Stimulated activated naive CD8-positive, alpha-beta T cell treated with anti-CD3 and anti-CD28 coated beads, Interleukin-15, Interleukin-2, amounts not matched to agents 100 ng/mL and 50 ng/mL, for 24 hours (primary cell): ENCODE measurements around the gene TDRD3.

ENCODE experiments used
- H3K27ac Mint-ChIP-seq: one replicate; pipeline ENCODE4 v1.8.0; 2021; ENCODE audit warnings: mild to moderate bottlenecking, mixed read lengths
- H3K27me3 Mint-ChIP-seq: one replicate; pipeline ENCODE4 v1.8.0; 2021; ENCODE audit warnings: mixed read lengths
- H3K36me3 Mint-ChIP-seq: one replicate; pipeline ENCODE4 v1.8.0; 2021; ENCODE audit warnings: low read depth, mixed read lengths
- H3K4me1 Mint-ChIP-seq: one replicate; pipeline ENCODE4 v1.8.0; 2021; ENCODE audit warnings: low read depth, mixed read lengths
- H3K4me3 Mint-ChIP-seq: one replicate; pipeline ENCODE4 v1.8.0; 2021; ENCODE audit warnings: mild to moderate bottlenecking, mixed read lengths
- H3K9me3 Mint-ChIP-seq: one replicate; pipeline ENCODE4 v1.8.0; 2021; ENCODE audit warnings: mixed read lengths

The TDRD3 gene

DNA sequence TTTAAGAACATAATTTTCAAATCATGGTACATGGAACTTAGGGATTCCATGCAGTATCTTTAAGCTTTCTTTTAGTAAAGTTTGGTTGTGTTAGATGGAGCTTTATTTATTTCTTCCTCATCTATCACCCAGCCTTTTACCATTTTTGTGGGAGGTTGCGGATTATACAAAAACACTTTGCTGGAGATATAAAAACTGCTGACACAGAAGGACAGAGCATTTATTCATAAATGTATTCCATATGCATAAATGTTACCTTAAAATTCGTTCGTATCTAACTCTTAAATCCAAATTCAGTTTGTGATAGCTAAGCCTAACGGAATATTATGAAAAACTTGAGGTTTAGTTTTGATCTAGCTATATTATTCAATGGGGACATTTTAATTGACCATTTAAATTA is 143.3 kb downstream of the TDRD3 start:
- no peak overlapping the region for H3K4me3 Mint-ChIP-seq
- H3K27ac Mint-ChIP-seq = no peak overlapping the region
- H3K27me3 Mint-ChIP-seq = no peaks in the 10 kb centered on the region
- H3K9me3 Mint-ChIP-seq = no peaks in the 10 kb centered on the region
- H3K4me1 Mint-ChIP-seq = no peaks in the 10 kb centered on the region
- H3K36me3 Mint-ChIP-seq = peaks cover 24% of the 10 kb centered on the region

GRCh38 chr13:60562096-60562780 is 165.2 kb downstream of the TDRD3 start:
- no peaks in the 10 kb centered on the region for H3K9me3 Mint-ChIP-seq
- H3K4me3 Mint-ChIP-seq = no peak overlapping the region
- H3K4me1 Mint-ChIP-seq = no peaks in the 10 kb centered on the region
- no peak overlapping the region for H3K27ac Mint-ChIP-seq
- H3K27me3 Mint-ChIP-seq = no peaks in the 10 kb centered on the region
- H3K36me3 Mint-ChIP-seq = peaks cover 24% of the 10 kb centered on the region

GRCh38 chr13:60571571-60571970 is 174.6 kb downstream of the TDRD3 start:
- H3K27me3 Mint-ChIP-seq = no peaks in the 10 kb centered on the region
- H3K27ac Mint-ChIP-seq = no peak overlapping the region
- H3K9me3 Mint-ChIP-seq = peaks cover 8% of the 10 kb centered on the region
- no peaks in the 10 kb centered on the region for H3K4me1 Mint-ChIP-seq
- H3K4me3 Mint-ChIP-seq = no peak overlapping the region
- H3K36me3 Mint-ChIP-seq = peaks cover 63% of the 10 kb centered on the region

- Mint-ChIP-seq H3K27ac (no peak overlapping the region), H3K4me3 (no peak overlapping the region), H3K27me3 (no peaks in the 10 kb centered on the region), H3K4me1 (no peaks in the 10 kb centered on the region), H3K36me3 (peaks cover 57% of the 10 kb centered on the region), H3K9me3 (peaks cover 8% of the 10 kb centered on the region)
Observed at GRCh38 chr13:60572003-60572798, 175.2 kb downstream of the TDRD3 start.

GRCh38 chr13:60572855-60573254 is 175.8 kb downstream of the TDRD3 start:
- Mint-ChIP-seq H3K27me3 (no peaks in the 10 kb centered on the region), H3K4me1 (no peaks in the 10 kb centered on the region), H3K9me3 (peaks cover 8% of the 10 kb centered on the region), H3K36me3 (peaks cover 53% of the 10 kb centered on the region), H3K27ac (no peak overlapping the region), H3K4me3 (no peak overlapping the region)

DNA sequence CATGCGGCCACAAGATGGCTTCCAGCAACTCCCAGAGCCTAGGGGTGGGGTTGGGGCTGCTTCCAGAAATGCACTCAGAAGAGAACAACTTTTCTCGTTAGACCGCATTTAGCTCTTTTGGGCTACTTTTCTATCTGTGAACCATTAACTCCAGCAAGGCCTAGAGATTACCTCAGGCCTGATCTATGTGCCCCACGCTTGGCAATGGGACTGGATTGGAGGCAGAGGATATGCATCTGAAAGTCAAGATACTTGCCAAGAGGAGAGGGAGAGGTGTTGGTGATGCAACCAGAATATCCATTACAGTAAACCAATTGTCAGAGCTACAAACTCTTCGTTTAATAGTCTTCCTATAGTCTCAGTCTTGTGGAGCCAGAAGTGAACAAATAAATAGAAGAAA is 177.7 kb downstream of the TDRD3 start:
- H3K36me3 Mint-ChIP-seq = peaks cover 36% of the 10 kb centered on the region

GRCh38 chr13:60575142-60575541 is 178.1 kb downstream of the TDRD3 start:
- no peak overlapping the region for H3K27ac Mint-ChIP-seq
- peaks cover 4% of the 10 kb centered on the region for H3K9me3 Mint-ChIP-seq
- peaks cover 32% of the 10 kb centered on the region for H3K36me3 Mint-ChIP-seq
- H3K4me3 Mint-ChIP-seq = no peak overlapping the region
- H3K4me1 Mint-ChIP-seq = no peaks in the 10 kb centered on the region
- H3K27me3 Mint-ChIP-seq = no peaks in the 10 kb centered on the region

More for the DNA sequence above, 177.7 kb downstream of the TDRD3 start:
- Mint-ChIP-seq H3K27me3 (no peaks in the 10 kb centered on the region), H3K4me1 (no peaks in the 10 kb centered on the region), H3K9me3 (peaks cover 4% of the 10 kb centered on the region), H3K4me3 (no peak overlapping the region), H3K27ac (no peak overlapping the region)

- Mint-ChIP-seq H3K4me3 (no peak overlapping the region), H3K36me3 (peaks cover 19% of the 10 kb centered on the region), H3K4me1 (no peaks in the 10 kb centered on the region), H3K9me3 (peaks cover 4% of the 10 kb centered on the region), H3K27ac (no peak overlapping the region), H3K27me3 (no peaks in the 10 kb centered on the region)
Observed at GRCh38 chr13:60577761-60578160, 180.7 kb downstream of the TDRD3 start.

GRCh38 chr13:60583196-60583888 is 186.3 kb downstream of the TDRD3 start:
- Mint-ChIP-seq H3K36me3 (no peaks in the 10 kb centered on the region), H3K9me3 (peaks cover 9% of the 10 kb centered on the region), H3K4me1 (no peaks in the 10 kb centered on the region), H3K27me3 (no peaks in the 10 kb centered on the region), H3K27ac (no peak overlapping the region), H3K4me3 (no peak overlapping the region)

- no peak overlapping the region for H3K4me3 Mint-ChIP-seq
- peaks cover 9% of the 10 kb centered on the region for H3K9me3 Mint-ChIP-seq
- no peaks in the 10 kb centered on the region for H3K27me3 Mint-ChIP-seq
- no peak overlapping the region for H3K27ac Mint-ChIP-seq
- H3K4me1 Mint-ChIP-seq = no peaks in the 10 kb centered on the region
- H3K36me3 Mint-ChIP-seq = no peaks in the 10 kb centered on the region
Observed at GRCh38 chr13:60583911-60584753, 187.1 kb downstream of the TDRD3 start.

- Mint-ChIP-seq H3K36me3 (no peaks in the 10 kb centered on the region), H3K9me3 (peaks cover 9% of the 10 kb centered on the region), H3K4me3 (no peak overlapping the region), H3K27ac (no peak overlapping the region), H3K4me1 (no peaks in the 10 kb centered on the region), H3K27me3 (no peaks in the 10 kb centered on the region)
Observed at GRCh38 chr13:60584976-60585375, 188.0 kb downstream of the TDRD3 start.

DNA sequence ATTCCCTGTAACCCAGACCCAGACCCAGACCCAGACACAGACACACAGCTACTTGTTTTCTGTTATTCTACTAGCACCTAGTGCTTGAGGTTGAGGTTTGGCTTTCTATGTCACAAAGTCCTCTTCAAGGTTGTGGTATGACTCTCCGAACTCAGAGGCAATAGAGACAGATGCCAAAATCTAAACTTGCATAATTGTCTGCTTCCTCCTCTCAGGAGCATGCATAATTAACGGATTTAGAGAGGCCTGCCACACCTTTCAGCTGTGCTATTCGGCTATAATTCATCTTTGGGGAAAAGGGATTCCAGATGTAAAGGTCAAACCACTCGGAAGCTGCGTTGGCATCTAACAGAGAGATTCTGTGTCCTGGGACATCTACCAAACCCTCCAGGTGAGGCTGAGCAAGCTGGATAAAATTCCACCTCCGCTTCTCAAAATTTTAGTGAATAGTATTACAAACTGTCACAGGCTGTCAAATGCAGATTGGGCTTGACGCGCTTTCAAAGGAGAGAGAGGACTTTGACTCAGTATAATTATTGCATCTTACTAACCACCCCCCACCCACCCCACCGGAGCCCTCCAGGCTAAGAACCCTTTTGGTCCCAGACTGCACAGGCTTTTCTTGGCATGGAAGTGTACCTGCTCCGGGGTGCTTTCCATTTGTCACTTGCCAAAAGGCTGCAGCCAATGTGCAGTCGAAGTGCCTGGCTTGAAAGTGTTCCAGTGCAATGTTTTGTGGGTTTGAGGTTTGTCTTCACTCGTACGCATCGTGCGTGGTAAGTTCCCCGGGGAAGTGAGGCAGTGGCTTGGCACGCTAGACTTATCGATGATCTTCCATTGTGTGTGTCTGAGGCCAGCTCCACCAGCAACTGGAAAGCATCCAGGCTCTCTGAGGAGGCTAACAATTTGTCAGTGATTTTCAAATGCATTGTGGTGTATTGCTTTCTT is 194.1 kb downstream of the TDRD3 start:
- Mint-ChIP-seq H3K4me1 (no peaks in the 10 kb centered on the region), H3K27ac (no peak overlapping the region), H3K9me3 (no peaks in the 10 kb centered on the region), H3K36me3 (no peaks in the 10 kb centered on the region), H3K4me3 (no peak overlapping the region), H3K27me3 (no peaks in the 10 kb centered on the region)

DNA sequence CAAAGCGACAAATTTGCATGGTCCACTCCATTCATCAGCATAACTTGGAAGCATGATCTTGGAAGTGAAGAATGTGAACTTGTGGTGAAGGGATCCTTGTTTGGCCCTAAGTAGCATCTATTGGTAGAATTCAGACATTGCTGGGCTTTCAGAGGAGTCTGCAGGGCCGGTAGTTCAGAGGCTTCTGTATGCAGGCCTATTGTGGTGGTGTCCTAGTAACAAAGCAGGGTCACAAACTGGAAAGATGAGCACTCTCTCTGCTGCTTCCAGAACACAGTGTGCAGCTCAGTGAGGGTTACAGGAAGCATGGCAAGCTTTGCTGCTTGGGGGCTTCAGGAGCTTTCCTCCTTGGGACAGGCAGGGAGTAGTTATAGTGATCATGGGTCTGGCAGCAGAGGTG is 206.0 kb downstream of the TDRD3 start:
- H3K9me3 Mint-ChIP-seq = no peaks in the 10 kb centered on the region
- no peaks in the 10 kb centered on the region for H3K4me1 Mint-ChIP-seq
- H3K27ac Mint-ChIP-seq = no peak overlapping the region
- H3K27me3 Mint-ChIP-seq = no peaks in the 10 kb centered on the region
- H3K4me3 Mint-ChIP-seq = no peak overlapping the region
- H3K36me3 Mint-ChIP-seq = no peaks in the 10 kb centered on the region

DNA sequence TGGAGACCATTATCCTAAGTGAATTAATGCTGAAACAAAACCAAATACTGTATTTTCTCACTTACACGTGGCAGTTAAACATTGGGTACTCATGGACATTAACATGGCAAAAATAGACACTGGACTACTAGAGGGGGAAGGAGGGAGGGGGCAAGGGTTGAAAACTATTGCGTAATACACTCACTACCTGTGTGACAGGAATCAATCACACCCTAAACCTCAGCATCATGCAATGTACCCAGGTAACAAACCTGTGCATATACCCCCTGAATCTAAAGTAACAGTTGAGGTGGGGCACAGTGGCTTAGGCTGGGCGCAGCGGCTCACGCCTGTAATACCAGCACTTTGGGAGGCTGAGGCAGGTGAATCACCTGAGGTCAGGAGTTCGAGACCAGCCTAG is 207.0 kb downstream of the TDRD3 start:
- Mint-ChIP-seq H3K9me3 (no peaks in the 10 kb centered on the region), H3K27me3 (no peaks in the 10 kb centered on the region)

More for the DNA sequence above, 207.0 kb downstream of the TDRD3 start:
- Mint-ChIP-seq H3K27ac (no peak overlapping the region), H3K4me3 (no peak overlapping the region), H3K4me1 (no peaks in the 10 kb centered on the region), H3K36me3 (no peaks in the 10 kb centered on the region)
